ENCODE results near the gene CEP126.

GRCh38 chr11:101917226-101917625 lies 2.4 kb downstream of the CEP126 start:
- TF ChIP-seq GLIS3 (CRISPR knock-in tag; IDR thresholded peaks at IDR 0.05), result no peak
- TF ChIP-seq ISL1 (CRISPR knock-in tag; IDR thresholded peaks at IDR 0.05), result no peak
- no peak for TF ChIP-seq TOX (CRISPR knock-in tag; IDR thresholded peaks at IDR 0.05; ENCODE audit: borderline replicate concordance)
- no peak for TF ChIP-seq PPARA (CRISPR knock-in tag; IDR thresholded peaks at IDR 0.05; ENCODE audit: borderline replicate concordance)
- TF ChIP-seq TSHZ2 (CRISPR knock-in tag; IDR thresholded peaks at IDR 0.05), result no peak
- TF ChIP-seq CREB5 (CRISPR knock-in tag; IDR thresholded peaks at IDR 0.05; ENCODE audit: low read depth), result no peak
- TF ChIP-seq RARB (CRISPR knock-in tag; IDR thresholded peaks at IDR 0.05), result no peak
- TF ChIP-seq ARNTL (CRISPR knock-in tag; IDR thresholded peaks at IDR 0.05; ENCODE audit: borderline replicate concordance, low read depth), result no peak
- TF ChIP-seq ZFP3 (CRISPR knock-in tag; IDR thresholded peaks at IDR 0.05), result no peak
- no peak for TF ChIP-seq ZNF565 (CRISPR knock-in tag; conservative IDR thresholded peaks at IDR 0.05; ENCODE audit: low read depth)
- no peak for TF ChIP-seq BACH2 (CRISPR knock-in tag; IDR thresholded peaks at IDR 0.05; ENCODE audit: borderline replicate concordance)

Measured in SK-N-SH treated with all-trans-retinoic acid at 6 μM for 48 hours (cell line).